ENCODE data around the gene CES5A. TPM values are rescaled to one million over a fixed set of nuclear protein-coding genes. Genes with fewer than 3 reads are reported as not detected.

CES5A gene
- total RNA-seq, 2 donors from 2014 or later, result 0.26 TPM; not detected in 1

DNA sequence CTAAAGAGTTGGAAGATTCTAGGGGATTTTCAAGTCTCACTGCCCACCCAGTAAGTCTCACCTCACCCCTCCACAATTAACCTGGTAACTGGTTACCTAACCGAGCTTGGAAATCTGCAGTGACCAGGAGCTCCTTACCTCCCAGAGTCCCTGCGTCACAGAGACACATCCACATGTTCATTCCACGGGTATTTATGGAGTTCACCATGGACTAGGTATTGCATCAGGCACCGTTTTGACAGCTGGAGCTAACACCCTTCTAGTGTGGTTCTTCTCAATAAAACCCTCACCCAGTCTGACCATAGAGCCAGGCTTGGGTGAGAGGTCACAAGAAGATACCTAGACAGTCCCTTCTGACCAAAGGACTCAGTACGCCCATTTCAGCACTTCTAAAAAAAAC lies 2.1 kb downstream of the CES5A start:
- Histone ChIP-seq H3K27ac (ENCODE audit: low read depth, low read length) (no peak overlapping the region), H3K4me1 (ENCODE audit: control insufficient read depth, insufficient read depth, low read length) (no peaks in the 10 kb centered on the region), H3K36me3 (ENCODE audit: control insufficient read depth, insufficient read depth, low read length) (no peaks in the 10 kb centered on the region), H3K27me3 (ENCODE audit: control insufficient read depth, insufficient read depth, low read length, poor library complexity, severe bottlenecking) (no peaks in the 10 kb centered on the region), H3K9me3 (ENCODE audit: control insufficient read depth, low read length) (no peaks in the 10 kb centered on the region), H3K4me3 (ENCODE audit: low read length) (no peak overlapping the region), H3K9ac (ENCODE audit: extremely low read depth, low read length, poor library complexity, severe bottlenecking) (no peak overlapping the region)
- TF ChIP-seq, protein P1, sequence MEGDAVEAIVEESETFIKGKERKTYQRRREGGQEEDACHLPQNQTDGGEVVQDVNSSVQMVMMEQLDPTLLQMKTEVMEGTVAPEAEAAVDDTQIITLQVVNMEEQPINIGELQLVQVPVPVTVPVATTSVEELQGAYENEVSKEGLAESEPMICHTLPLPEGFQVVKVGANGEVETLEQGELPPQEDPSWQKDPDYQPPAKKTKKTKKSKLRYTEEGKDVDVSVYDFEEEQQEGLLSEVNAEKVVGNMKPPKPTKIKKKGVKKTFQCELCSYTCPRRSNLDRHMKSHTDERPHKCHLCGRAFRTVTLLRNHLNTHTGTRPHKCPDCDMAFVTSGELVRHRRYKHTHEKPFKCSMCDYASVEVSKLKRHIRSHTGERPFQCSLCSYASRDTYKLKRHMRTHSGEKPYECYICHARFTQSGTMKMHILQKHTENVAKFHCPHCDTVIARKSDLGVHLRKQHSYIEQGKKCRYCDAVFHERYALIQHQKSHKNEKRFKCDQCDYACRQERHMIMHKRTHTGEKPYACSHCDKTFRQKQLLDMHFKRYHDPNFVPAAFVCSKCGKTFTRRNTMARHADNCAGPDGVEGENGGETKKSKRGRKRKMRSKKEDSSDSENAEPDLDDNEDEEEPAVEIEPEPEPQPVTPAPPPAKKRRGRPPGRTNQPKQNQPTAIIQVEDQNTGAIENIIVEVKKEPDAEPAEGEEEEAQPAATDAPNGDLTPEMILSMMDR (conservative IDR thresholded peaks at IDR 0.05), result no peak
- H3K27ac Mint-ChIP-seq, result no peak overlapping the region
- H3K36me3 Mint-ChIP-seq (ENCODE audit: low read depth), result no peaks in the 10 kb centered on the region
- no peaks in the 10 kb centered on the region for H3K9me3 Mint-ChIP-seq
- WGBS, 2 experiments (ENCODE audit: insufficient coverage in 1 of 2, insufficient read length in 1 of 2), result 95 to 97% methylated on average over 5 of the region's 5 CpGs
- no peaks in the 10 kb centered on the region for H3K4me1 Mint-ChIP-seq
- no peak for DNase-seq
- no peak overlapping the region for H3K4me3 Mint-ChIP-seq
- no peaks in the 10 kb centered on the region for H3K27me3 Mint-ChIP-seq (ENCODE audit: insufficient read depth)

DNA sequence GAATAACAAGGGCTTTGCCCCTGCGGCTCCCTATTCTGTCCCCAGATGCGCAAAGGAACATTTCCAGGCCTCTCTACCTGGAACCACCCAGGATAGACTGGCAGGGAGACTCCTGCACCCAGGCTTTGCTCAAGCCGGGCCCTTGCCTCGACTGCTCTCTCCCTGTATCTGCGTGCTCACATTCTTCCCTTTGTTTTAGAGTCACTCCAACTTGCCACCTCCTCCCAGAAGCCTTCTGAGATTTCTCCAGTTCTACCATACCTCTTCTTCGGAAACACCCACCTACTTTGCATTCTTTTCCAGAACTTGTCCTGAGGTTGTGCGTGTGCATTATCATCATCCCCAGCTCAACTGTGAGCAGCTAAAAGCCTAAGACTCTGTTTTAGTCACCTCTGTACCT lies 3.0 kb downstream of the CES5A start:
- H3K9me3 ChIP-seq (ENCODE audit: control insufficient read depth, low read length), result no peaks in the 10 kb centered on the region
- WGBS, 2 experiments (ENCODE audit: insufficient coverage in 1 of 2, insufficient read length in 1 of 2), result 75 to 76% methylated on average over 7 of the region's 7 CpGs
- H3K9ac ChIP-seq (ENCODE audit: extremely low read depth, low read length, poor library complexity, severe bottlenecking), result no peak overlapping the region
- H3K36me3 Mint-ChIP-seq (ENCODE audit: low read depth), result no peaks in the 10 kb centered on the region
- no peaks in the 10 kb centered on the region for H3K9me3 Mint-ChIP-seq
- no peaks in the 10 kb centered on the region for H3K27me3 Mint-ChIP-seq (ENCODE audit: insufficient read depth)
- H3K36me3 ChIP-seq (ENCODE audit: control insufficient read depth, insufficient read depth, low read length), result no peaks in the 10 kb centered on the region
- DNase-seq, result no peak
- no peak overlapping the region for H3K27ac ChIP-seq (ENCODE audit: low read depth, low read length)
- H3K27ac Mint-ChIP-seq, result no peak overlapping the region
- no peaks in the 10 kb centered on the region for H3K4me1 Mint-ChIP-seq
- TF ChIP-seq, protein P1 (conservative IDR thresholded peaks at IDR 0.05), result no peak
- H3K4me1 ChIP-seq (ENCODE audit: control insufficient read depth, insufficient read depth, low read length), result no peaks in the 10 kb centered on the region
- H3K4me3 ChIP-seq (ENCODE audit: low read length), result no peak overlapping the region
- no peak overlapping the region for H3K4me3 Mint-ChIP-seq
- H3K27me3 ChIP-seq (ENCODE audit: control insufficient read depth, insufficient read depth, low read length, poor library complexity, severe bottlenecking), result no peaks in the 10 kb centered on the region

DNA sequence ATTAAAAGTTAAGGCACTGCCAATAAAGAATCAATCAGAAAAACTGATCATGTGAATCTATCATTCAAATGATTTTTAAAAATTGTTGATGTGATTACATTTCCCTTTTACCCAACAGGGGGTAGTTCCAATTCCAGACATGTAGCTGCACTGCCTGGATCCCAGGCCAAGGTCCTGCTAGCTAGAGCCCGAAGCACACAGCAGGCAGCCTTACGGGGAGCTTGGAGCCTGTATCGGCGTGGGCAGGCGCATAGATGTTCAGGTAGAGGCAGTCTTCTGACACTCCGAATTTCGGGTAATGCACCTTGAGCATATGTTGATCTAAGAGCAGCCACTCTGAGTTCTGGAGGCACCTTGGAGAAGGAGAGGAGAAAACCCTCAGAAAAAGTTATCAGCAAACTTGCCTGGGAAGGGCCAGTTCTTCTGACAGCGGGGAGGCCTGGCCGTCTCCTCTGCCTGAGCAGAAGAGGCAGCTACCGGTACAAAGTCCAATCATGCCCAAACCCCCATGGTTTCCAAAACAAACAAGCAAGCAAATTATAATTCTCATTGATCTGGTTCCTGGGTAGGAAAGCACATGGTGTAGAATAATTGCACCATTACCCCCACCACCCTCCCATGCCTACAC lies 3.6 kb downstream of the CES5A start:
- no peaks in the 10 kb centered on the region for H3K9me3 Mint-ChIP-seq
- 93 to 96% methylated on average over 7 to 10 of the region's 10 CpGs for WGBS, 2 experiments (ENCODE audit: insufficient coverage in 1 of 2, insufficient read length in 1 of 2)
- no peak overlapping the region for H3K4me3 Mint-ChIP-seq
- Histone ChIP-seq H3K27ac (ENCODE audit: low read depth, low read length) (no peak overlapping the region), H3K9me3 (ENCODE audit: control insufficient read depth, low read length) (no peaks in the 10 kb centered on the region), H3K27me3 (ENCODE audit: control insufficient read depth, insufficient read depth, low read length, poor library complexity, severe bottlenecking) (no peaks in the 10 kb centered on the region), H3K4me1 (ENCODE audit: control insufficient read depth, insufficient read depth, low read length) (no peaks in the 10 kb centered on the region), H3K4me3 (ENCODE audit: low read length) (no peak overlapping the region), H3K36me3 (ENCODE audit: control insufficient read depth, insufficient read depth, low read length) (no peaks in the 10 kb centered on the region), H3K9ac (ENCODE audit: extremely low read depth, low read length, poor library complexity, severe bottlenecking) (no peak overlapping the region)
- TF ChIP-seq, protein P1 (conservative IDR thresholded peaks at IDR 0.05), result no peak
- no peaks in the 10 kb centered on the region for H3K4me1 Mint-ChIP-seq
- DNase-seq, result no peak
- no peaks in the 10 kb centered on the region for H3K36me3 Mint-ChIP-seq (ENCODE audit: low read depth)
- no peak overlapping the region for H3K27ac Mint-ChIP-seq
- H3K27me3 Mint-ChIP-seq (ENCODE audit: insufficient read depth), result no peaks in the 10 kb centered on the region

Data from endodermal cell (in vitro differentiated cells).